ENCODE measurements around the gene ZNF124. TPM values are rescaled to one million over a fixed set of nuclear protein-coding genes. Genes with fewer than 3 reads are reported as not detected.
"Not testable (repeated sequence)": the region's sequence is repeated elsewhere in the genome, so short reads cannot be mapped to it uniquely, and the experiment has no call there.

ZNF124 gene
- 10 to 100 TPM; 10.6 to 11.8 TPM for total RNA-seq

- H3K27me3 Mint-ChIP-seq (ENCODE audit: low read depth); H3K4me3 Mint-ChIP-seq; H3K27ac Mint-ChIP-seq; CTCF ChIA-PET; DNase-seq: not testable (repeated sequence)
- Mint-ChIP-seq H3K4me1 (ENCODE audit: low read depth) (peaks cover 27% of the 10 kb centered on the region), H3K36me3 (ENCODE audit: low read depth) (peaks cover 29% of the 10 kb centered on the region), H3K9me3 (peaks cover 21% of the 10 kb centered on the region)
- intact Hi-C loops (cut with micrococcal nuclease) = loop anchor here (2.0 to 5.0 kb wide), 2 partner anchors 39 to 160 kb away; partner anchors contain the start of gene ZNF496
Measured at GRCh38 chr1:247171875-247172563, at the start of gene ZNF124. TSS of gene ZNF124 (minus strand) at chr1:247172020. CDS start at chr1:247171877, 143 bp downstream.

GRCh38 chr1:247220280-247220679, 48.5 kb upstream of the ZNF124 start:
- H3K4me3 Mint-ChIP-seq, DNase-seq, CTCF ChIA-PET: not testable (repeated sequence)

GRCh38 chr1:247218121-247218651, 46.4 kb upstream of the ZNF124 start:
- H3K9me3 Mint-ChIP-seq = no peaks in the 10 kb centered on the region
- CTCF ChIA-PET = no interaction called here
- no peaks in the 10 kb centered on the region for H3K36me3 Mint-ChIP-seq (ENCODE audit: low read depth)
- H3K4me1 Mint-ChIP-seq (ENCODE audit: low read depth) = peaks cover 16% of the 10 kb centered on the region
- DNase-seq = no peak
- H3K27ac Mint-ChIP-seq = no peak overlapping the region
- H3K27me3 Mint-ChIP-seq (ENCODE audit: low read depth) = peaks cover 5% of the 10 kb centered on the region
- H3K4me3 Mint-ChIP-seq = no peak overlapping the region
- intact Hi-C loops (cut with micrococcal nuclease) = no loop called here

More at GRCh38 chr1:247220280-247220679, 48.5 kb upstream of the ZNF124 start:
- intact Hi-C loops (cut with micrococcal nuclease); H3K36me3 Mint-ChIP-seq (ENCODE audit: low read depth); H3K4me1 Mint-ChIP-seq (ENCODE audit: low read depth); H3K27ac Mint-ChIP-seq: not testable (repeated sequence)
- H3K27me3 Mint-ChIP-seq (ENCODE audit: low read depth) = peaks cover 15% of the 10 kb centered on the region
- H3K9me3 Mint-ChIP-seq = peaks cover 13% of the 10 kb centered on the region

GRCh38 chr1:247216261-247216660, 44.4 kb upstream of the ZNF124 start:
- DNase-seq = no peak
- no peaks in the 10 kb centered on the region for H3K36me3 Mint-ChIP-seq (ENCODE audit: low read depth)
- CTCF ChIA-PET = no interaction called here
- H3K27ac Mint-ChIP-seq = no peak overlapping the region
- H3K4me1 Mint-ChIP-seq (ENCODE audit: low read depth) = peaks cover 30% of the 10 kb centered on the region
- H3K9me3 Mint-ChIP-seq = no peaks in the 10 kb centered on the region
- intact Hi-C loops (cut with micrococcal nuclease) = no loop called here
- H3K27me3 Mint-ChIP-seq (ENCODE audit: low read depth) = peaks cover 2% of the 10 kb centered on the region
- no peak overlapping the region for H3K4me3 Mint-ChIP-seq

GRCh38 chr1:247212627-247213617, 41.1 kb upstream of the ZNF124 start:
- Mint-ChIP-seq H3K4me1 (ENCODE audit: low read depth) (peaks cover 52% of the 10 kb centered on the region), H3K4me3 (no peak overlapping the region), H3K36me3 (ENCODE audit: low read depth) (peaks cover 17% of the 10 kb centered on the region), H3K27ac (no peak overlapping the region), H3K9me3 (no peaks in the 10 kb centered on the region), H3K27me3 (ENCODE audit: low read depth) (no peaks in the 10 kb centered on the region)
- intact Hi-C loops (cut with micrococcal nuclease) = loop anchor here (2.0 to 5.0 kb wide), 2 partner anchors 274 to 646 kb away; partner anchors contain the start of genes CNST and TFB2M
- CTCF ChIA-PET = no interaction called here
- DNase-seq = no peak

- Mint-ChIP-seq H3K4me3 (no peak overlapping the region), H3K36me3 (ENCODE audit: low read depth) (peaks cover 26% of the 10 kb centered on the region), H3K9me3 (peaks cover 5% of the 10 kb centered on the region), H3K27ac (no peak overlapping the region), H3K27me3 (ENCODE audit: low read depth) (no peaks in the 10 kb centered on the region), H3K4me1 (ENCODE audit: low read depth) (peaks cover 57% of the 10 kb centered on the region)
- DNase-seq = no peak
- CTCF ChIA-PET = no interaction called here
- intact Hi-C loops (cut with micrococcal nuclease) = loop anchor here (2.0 to 5.0 kb wide), 2 partner anchors 273 to 645 kb away; partner anchors contain the start of genes CNST and TFB2M
Measured at GRCh38 chr1:247212012-247212411, 40.2 kb upstream of the ZNF124 start.

- intact Hi-C loops (cut with micrococcal nuclease) = loop anchor here (2.0 to 5.0 kb wide), 3 partner anchors 39 to 644 kb away; partner anchors contain the start of genes CNST, TFB2M and ZNF124
- CTCF ChIA-PET = no interaction called here
- H3K27me3 Mint-ChIP-seq (ENCODE audit: low read depth) = no peaks in the 10 kb centered on the region
- H3K9me3 Mint-ChIP-seq = peaks cover 7% of the 10 kb centered on the region
- H3K4me3 Mint-ChIP-seq = no peak overlapping the region
- no peak overlapping the region for H3K27ac Mint-ChIP-seq
- peaks cover 54% of the 10 kb centered on the region for H3K4me1 Mint-ChIP-seq (ENCODE audit: low read depth)
- peaks cover 32% of the 10 kb centered on the region for H3K36me3 Mint-ChIP-seq (ENCODE audit: low read depth)
- DNase-seq = no peak
Measured at GRCh38 chr1:247211339-247211738, 39.5 kb upstream of the ZNF124 start.

GRCh38 chr1:247210376-247211117, 38.7 kb upstream of the ZNF124 start:
- intact Hi-C loops (cut with micrococcal nuclease) = loop anchor here (1.0 to 5.0 kb wide), 7 partner anchors 38 to 643 kb away; partner anchors contain the start of genes CNST, TFB2M, ZNF124 and ZNF496
- H3K36me3 Mint-ChIP-seq (ENCODE audit: low read depth) = peaks cover 39% of the 10 kb centered on the region
- no peaks in the 10 kb centered on the region for H3K27me3 Mint-ChIP-seq (ENCODE audit: low read depth)
- peak; percentile 98 for DNase-seq
- H3K4me1 Mint-ChIP-seq (ENCODE audit: low read depth) = peaks cover 56% of the 10 kb centered on the region
- H3K27ac Mint-ChIP-seq = peak overlapping the region; percentile 93
- CTCF ChIA-PET = no interaction called here
- peak overlapping the region; percentile 90 for H3K4me3 Mint-ChIP-seq
- H3K9me3 Mint-ChIP-seq = peaks cover 14% of the 10 kb centered on the region

- peaks cover 15% of the 10 kb centered on the region for H3K9me3 Mint-ChIP-seq
- intact Hi-C loops (cut with micrococcal nuclease) = loop anchor here (1.0 to 5.0 kb wide), 7 partner anchors 37 to 643 kb away; partner anchors contain the start of genes CNST, TFB2M, ZNF124 and ZNF496
- H3K4me1 Mint-ChIP-seq (ENCODE audit: low read depth) = peaks cover 55% of the 10 kb centered on the region
- DNase-seq = no peak
- peak overlapping the region; percentile 71 for H3K27ac Mint-ChIP-seq
- H3K4me3 Mint-ChIP-seq = peak overlapping the region; percentile 90
- peaks cover 42% of the 10 kb centered on the region for H3K36me3 Mint-ChIP-seq (ENCODE audit: low read depth)
- CTCF ChIA-PET = no interaction called here
- no peaks in the 10 kb centered on the region for H3K27me3 Mint-ChIP-seq (ENCODE audit: low read depth)
Measured at GRCh38 chr1:247210062-247210375, 38.2 kb upstream of the ZNF124 start.

- Mint-ChIP-seq H3K27me3 (ENCODE audit: low read depth) (no peaks in the 10 kb centered on the region), H3K4me1 (ENCODE audit: low read depth) (peaks cover 52% of the 10 kb centered on the region), H3K27ac (peak overlapping the region; percentile 71), H3K36me3 (ENCODE audit: low read depth) (peaks cover 48% of the 10 kb centered on the region), H3K4me3 (peak overlapping the region; percentile 90), H3K9me3 (peaks cover 15% of the 10 kb centered on the region)
- CTCF ChIA-PET = no interaction called here
- no peak for DNase-seq
- intact Hi-C loops (cut with micrococcal nuclease) = no loop called here
Measured at GRCh38 chr1:247209396-247209795, 37.6 kb upstream of the ZNF124 start.

GRCh38 chr1:247204177-247204647, 32.4 kb upstream of the ZNF124 start:
- CTCF ChIA-PET = no interaction called here
- Mint-ChIP-seq H3K36me3 (ENCODE audit: low read depth) (peaks cover 92% of the 10 kb centered on the region), H3K4me3 (no peak overlapping the region), H3K27ac (no peak overlapping the region), H3K27me3 (ENCODE audit: low read depth) (no peaks in the 10 kb centered on the region), H3K9me3 (peaks cover 39% of the 10 kb centered on the region), H3K4me1 (ENCODE audit: low read depth) (peaks cover 22% of the 10 kb centered on the region)
- intact Hi-C loops (cut with micrococcal nuclease) = no loop called here
- no peak for DNase-seq
